ENCODE results near the gene MBTD1.

DNA sequence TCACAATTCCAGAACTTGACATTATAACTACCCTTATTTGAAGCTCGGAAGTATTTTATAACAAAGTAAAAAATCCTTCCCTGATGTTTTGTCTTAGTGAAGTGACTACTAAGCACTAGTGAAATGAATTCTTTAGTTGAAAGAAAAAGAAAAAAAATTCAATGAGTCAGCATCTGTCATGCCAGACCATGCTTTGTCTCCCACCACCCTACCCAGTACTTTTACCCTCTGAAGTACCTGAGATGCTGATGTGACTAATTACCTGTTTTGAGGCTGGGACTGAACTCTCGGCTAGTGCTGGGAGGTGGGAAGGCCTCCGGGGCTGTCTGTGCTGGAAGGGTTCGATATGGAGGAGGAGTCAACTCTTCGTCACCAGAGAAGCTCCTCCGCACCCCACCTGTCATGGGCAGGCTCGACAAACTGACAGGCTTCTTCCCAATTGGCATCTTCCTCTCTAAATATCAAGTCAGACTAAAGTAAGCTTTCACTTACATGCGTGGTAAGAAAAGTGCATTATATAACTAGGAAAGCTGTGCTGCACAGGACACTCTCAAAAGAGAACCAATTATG is 74.0 kb downstream of the MBTD1 start:
- TF ChIP-seq, protein P1, sequence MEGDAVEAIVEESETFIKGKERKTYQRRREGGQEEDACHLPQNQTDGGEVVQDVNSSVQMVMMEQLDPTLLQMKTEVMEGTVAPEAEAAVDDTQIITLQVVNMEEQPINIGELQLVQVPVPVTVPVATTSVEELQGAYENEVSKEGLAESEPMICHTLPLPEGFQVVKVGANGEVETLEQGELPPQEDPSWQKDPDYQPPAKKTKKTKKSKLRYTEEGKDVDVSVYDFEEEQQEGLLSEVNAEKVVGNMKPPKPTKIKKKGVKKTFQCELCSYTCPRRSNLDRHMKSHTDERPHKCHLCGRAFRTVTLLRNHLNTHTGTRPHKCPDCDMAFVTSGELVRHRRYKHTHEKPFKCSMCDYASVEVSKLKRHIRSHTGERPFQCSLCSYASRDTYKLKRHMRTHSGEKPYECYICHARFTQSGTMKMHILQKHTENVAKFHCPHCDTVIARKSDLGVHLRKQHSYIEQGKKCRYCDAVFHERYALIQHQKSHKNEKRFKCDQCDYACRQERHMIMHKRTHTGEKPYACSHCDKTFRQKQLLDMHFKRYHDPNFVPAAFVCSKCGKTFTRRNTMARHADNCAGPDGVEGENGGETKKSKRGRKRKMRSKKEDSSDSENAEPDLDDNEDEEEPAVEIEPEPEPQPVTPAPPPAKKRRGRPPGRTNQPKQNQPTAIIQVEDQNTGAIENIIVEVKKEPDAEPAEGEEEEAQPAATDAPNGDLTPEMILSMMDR (IDR thresholded peaks at IDR 0.05): no peak
- TF ChIP-seq POLR2A (IDR thresholded peaks at IDR 0.05): no peak

Data from body of pancreas (tissue), 4 donors.